Effector memory CD8-positive, alpha-beta T cell (primary cell): ENCODE results near the gene IL17REL.

Experiments
- ATAC-seq: fragments of 150-1000 bp; cut with Tn5 transposase; replicated peaks from 2 replicates; pipeline ENCODE4 v1.10.0; 2021; ENCODE audit warnings: mild to moderate bottlenecking, moderate library complexity
- DNase-seq, 3 experiments: peaks; one replicate each; pipeline ENCODE4 v3.0.0; 2021
- H3K27ac Mint-ChIP-seq, 2 donors: one replicate each; pipeline ENCODE4 v1.8.0; 2022; ENCODE audit warnings: mild to moderate bottlenecking in 2 of 2, mixed read lengths in 2 of 2, moderate library complexity in 2 of 2
- H3K27me3 Mint-ChIP-seq, 2 donors: one replicate each; pipeline ENCODE4 v1.8.0; 2022; ENCODE audit warnings: mixed read lengths in 2 of 2
- H3K36me3 Mint-ChIP-seq: one replicate; pipeline ENCODE4 v1.8.0; 2022; ENCODE audit warnings: mild to moderate bottlenecking, moderate library complexity, mixed read lengths; ENCODE audit not compliant: insufficient read depth
- H3K4me1 Mint-ChIP-seq, 2 donors: one replicate each; pipeline ENCODE4 v1.8.0; 2022; ENCODE audit warnings: low read depth in 2 of 2, mixed read lengths in 2 of 2
- H3K4me3 Mint-ChIP-seq, 2 donors: one replicate each; pipeline ENCODE4 v1.8.0; 2022; ENCODE audit warnings: mild to moderate bottlenecking in 2 of 2, mixed read lengths in 2 of 2, moderate library complexity in 2 of 2
- H3K9me3 Mint-ChIP-seq, 2 donors: one replicate each; pipeline ENCODE4 v1.8.0; 2022; ENCODE audit warnings: mixed read lengths in 2 of 2

IL17REL gene

GRCh38 chr22:50025993-50026392 lies 13.4 kb upstream of the IL17REL start:
- peaks cover 0 to 38% of the 10 kb centered on the region in 2 donors for H3K27me3 Mint-ChIP-seq
- ATAC-seq (no peak), DNase-seq (no peak)
- no peak overlapping the region for H3K4me3 Mint-ChIP-seq
- H3K36me3 Mint-ChIP-seq, result peaks cover 7% of the 10 kb centered on the region
- H3K27ac Mint-ChIP-seq, result no peak overlapping the region
- peaks cover 4 to 6% of the 10 kb centered on the region in 2 donors for H3K4me1 Mint-ChIP-seq
- no peaks in the 10 kb centered on the region for H3K9me3 Mint-ChIP-seq

DNA sequence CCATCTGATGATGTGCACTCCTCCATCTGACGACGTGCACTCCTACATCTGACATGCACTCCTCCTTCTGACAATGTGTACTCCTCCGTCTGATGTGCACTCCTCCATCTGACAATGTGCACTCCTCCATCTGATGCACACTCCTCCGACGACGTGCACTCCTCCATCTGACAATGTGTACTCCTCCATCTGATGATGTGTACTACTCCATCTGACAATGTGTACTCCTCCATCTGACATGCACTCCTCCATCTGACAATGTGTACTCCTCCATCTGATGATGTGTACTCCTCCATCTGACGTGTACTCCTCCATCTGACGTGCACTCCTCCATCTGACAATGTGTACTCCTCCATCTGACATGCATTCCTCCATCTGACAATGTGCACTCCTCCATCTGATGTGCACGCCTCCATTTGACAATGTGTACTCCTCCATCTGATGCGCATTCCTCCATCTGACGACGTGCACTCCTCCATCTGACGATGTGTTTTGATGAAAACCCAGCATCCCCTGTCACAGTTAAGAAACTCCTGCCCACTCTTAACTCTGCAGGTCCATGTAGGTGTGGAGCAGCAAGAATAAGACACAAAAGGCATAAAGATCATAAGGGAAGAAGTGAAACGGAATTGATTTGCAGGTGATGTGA lies 9.7 kb upstream of the IL17REL start:
- Mint-ChIP-seq H3K9me3 (no peaks in the 10 kb centered on the region), H3K4me1 (peaks cover 19 to 23% of the 10 kb centered on the region in 2 donors), H3K27me3 (peaks cover 0 to 15% of the 10 kb centered on the region in 2 donors), H3K36me3 (peaks cover under 1% of the 10 kb centered on the region), H3K27ac (no peak overlapping the region), H3K4me3 (no peak overlapping the region)
- ATAC-seq (no peak), DNase-seq (no peak)

GRCh38 chr22:50020606-50021005 lies 8.0 kb upstream of the IL17REL start:
- Mint-ChIP-seq H3K27me3 (peaks cover 0 to 14% of the 10 kb centered on the region in 2 donors), H3K4me1 (peaks cover 26 to 30% of the 10 kb centered on the region in 2 donors)
- ATAC-seq, result no peak

GRCh38 chr22:50019316-50019715 lies 6.8 kb upstream of the IL17REL start:
- H3K27me3 Mint-ChIP-seq, result peaks cover 0 to 3% of the 10 kb centered on the region in 2 donors
- DNase-seq, result no peak
- no peaks in the 10 kb centered on the region for H3K9me3 Mint-ChIP-seq
- no peaks in the 10 kb centered on the region for H3K36me3 Mint-ChIP-seq
- H3K4me3 Mint-ChIP-seq, result peak overlapping the region; percentile 0 to 59
- peaks cover 24 to 31% of the 10 kb centered on the region in 2 donors for H3K4me1 Mint-ChIP-seq
- peak overlapping the region in 1 of 2 donors; percentile 57 for H3K27ac Mint-ChIP-seq
- ATAC-seq, result no peak

More at GRCh38 chr22:50020606-50021005, 8.0 kb upstream of the IL17REL start:
- no peak overlapping the region for H3K27ac Mint-ChIP-seq
- H3K9me3 Mint-ChIP-seq, result no peaks in the 10 kb centered on the region
- no peaks in the 10 kb centered on the region for H3K36me3 Mint-ChIP-seq
- no peak for DNase-seq
- no peak overlapping the region for H3K4me3 Mint-ChIP-seq

- Mint-ChIP-seq H3K4me1 (peaks cover 24 to 36% of the 10 kb centered on the region in 2 donors), H3K36me3 (no peaks in the 10 kb centered on the region), H3K27me3 (no peaks in the 10 kb centered on the region), H3K27ac (peak overlapping the region; percentile 57 to 80), H3K4me3 (peak overlapping the region; percentile 0 to 59), H3K9me3 (no peaks in the 10 kb centered on the region)
- DNase-seq (peak in 1 of 3 experiments; percentile 30), ATAC-seq (peak; percentile 82)
Measured at GRCh38 chr22:50018608-50019285, 6.2 kb upstream of the IL17REL start.

GRCh38 chr22:50017701-50018224 lies 5.2 kb upstream of the IL17REL start:
- H3K27me3 Mint-ChIP-seq, result peaks cover 0 to 9% of the 10 kb centered on the region in 2 donors
- H3K9me3 Mint-ChIP-seq, result no peaks in the 10 kb centered on the region
- H3K27ac Mint-ChIP-seq, result peak overlapping the region; percentile 57 to 80
- ATAC-seq (no peak), DNase-seq (no peak)
- H3K4me3 Mint-ChIP-seq, result peak overlapping the region; percentile 59 to 63
- peaks cover 24 to 38% of the 10 kb centered on the region in 2 donors for H3K4me1 Mint-ChIP-seq
- no peaks in the 10 kb centered on the region for H3K36me3 Mint-ChIP-seq

DNA sequence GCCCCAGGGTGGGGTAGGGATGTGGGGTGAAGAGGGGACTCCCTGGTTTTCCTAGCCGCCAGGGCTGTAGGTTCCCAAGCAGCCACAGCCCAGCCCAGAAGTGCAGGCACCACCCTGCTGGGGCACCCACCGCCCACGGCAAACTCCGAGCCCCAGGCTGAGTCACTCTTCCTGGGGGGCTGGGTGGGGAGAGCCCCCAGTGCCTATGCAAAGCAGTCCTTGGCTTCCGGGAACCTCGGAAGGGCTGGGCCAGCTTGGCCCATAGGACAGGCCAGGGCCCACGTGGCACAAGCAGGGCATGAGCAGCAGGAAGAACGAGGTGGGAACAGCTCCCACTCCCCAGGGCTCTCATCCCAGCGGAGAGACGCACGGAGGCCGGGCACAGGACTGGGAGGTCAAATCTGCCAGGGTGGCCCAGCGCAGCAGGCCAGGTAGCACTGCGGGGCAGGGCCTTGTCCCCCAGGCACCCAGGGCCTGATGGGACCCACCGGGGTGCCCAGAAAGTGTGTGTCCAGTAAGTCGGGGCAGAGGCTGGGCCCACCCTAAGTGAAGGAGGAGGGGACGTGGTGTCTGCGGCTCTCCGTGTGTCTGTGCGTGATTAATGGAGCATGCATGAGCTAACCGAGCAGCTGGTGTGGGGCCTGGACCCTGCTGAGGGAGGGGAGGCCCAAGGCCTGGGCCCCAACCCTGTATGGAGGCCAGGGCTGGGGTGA lies 4.6 kb upstream of the IL17REL start:
- DNase-seq, result no peak
- peak overlapping the region; percentile 59 to 63 for H3K4me3 Mint-ChIP-seq
- peak overlapping the region; percentile 57 to 80 for H3K27ac Mint-ChIP-seq
- peaks cover 1 to 12% of the 10 kb centered on the region in 2 donors for H3K27me3 Mint-ChIP-seq
- no peaks in the 10 kb centered on the region for H3K36me3 Mint-ChIP-seq
- H3K4me1 Mint-ChIP-seq, result peaks cover 24 to 38% of the 10 kb centered on the region in 2 donors
- H3K9me3 Mint-ChIP-seq, result no peaks in the 10 kb centered on the region
- ATAC-seq, result peak; percentile 36

GRCh38 chr22:50016308-50016987 lies 3.9 kb upstream of the IL17REL start:
- H3K9me3 Mint-ChIP-seq, result no peaks in the 10 kb centered on the region
- H3K4me1 Mint-ChIP-seq, result peaks cover 26 to 44% of the 10 kb centered on the region in 2 donors
- H3K4me3 Mint-ChIP-seq, result peak overlapping the region; percentile 35 to 63
- peaks cover 3% of the 10 kb centered on the region for H3K36me3 Mint-ChIP-seq
- peaks cover 8 to 19% of the 10 kb centered on the region in 2 donors for H3K27me3 Mint-ChIP-seq
- no peak for DNase-seq
- H3K27ac Mint-ChIP-seq, result peak overlapping the region in 1 of 2 donors; percentile 57
- ATAC-seq, result no peak

- peaks cover 3% of the 10 kb centered on the region for H3K36me3 Mint-ChIP-seq
- no peak overlapping the region for H3K27ac Mint-ChIP-seq
- H3K4me3 Mint-ChIP-seq, result peak overlapping the region; percentile 35 to 63
- H3K27me3 Mint-ChIP-seq, result peaks cover 14 to 26% of the 10 kb centered on the region in 2 donors
- no peak for ATAC-seq
- H3K9me3 Mint-ChIP-seq, result no peaks in the 10 kb centered on the region
- no peak for DNase-seq
- H3K4me1 Mint-ChIP-seq, result peaks cover 30 to 47% of the 10 kb centered on the region in 2 donors
Measured at GRCh38 chr22:50015451-50016307, 3.1 kb upstream of the IL17REL start.

DNA sequence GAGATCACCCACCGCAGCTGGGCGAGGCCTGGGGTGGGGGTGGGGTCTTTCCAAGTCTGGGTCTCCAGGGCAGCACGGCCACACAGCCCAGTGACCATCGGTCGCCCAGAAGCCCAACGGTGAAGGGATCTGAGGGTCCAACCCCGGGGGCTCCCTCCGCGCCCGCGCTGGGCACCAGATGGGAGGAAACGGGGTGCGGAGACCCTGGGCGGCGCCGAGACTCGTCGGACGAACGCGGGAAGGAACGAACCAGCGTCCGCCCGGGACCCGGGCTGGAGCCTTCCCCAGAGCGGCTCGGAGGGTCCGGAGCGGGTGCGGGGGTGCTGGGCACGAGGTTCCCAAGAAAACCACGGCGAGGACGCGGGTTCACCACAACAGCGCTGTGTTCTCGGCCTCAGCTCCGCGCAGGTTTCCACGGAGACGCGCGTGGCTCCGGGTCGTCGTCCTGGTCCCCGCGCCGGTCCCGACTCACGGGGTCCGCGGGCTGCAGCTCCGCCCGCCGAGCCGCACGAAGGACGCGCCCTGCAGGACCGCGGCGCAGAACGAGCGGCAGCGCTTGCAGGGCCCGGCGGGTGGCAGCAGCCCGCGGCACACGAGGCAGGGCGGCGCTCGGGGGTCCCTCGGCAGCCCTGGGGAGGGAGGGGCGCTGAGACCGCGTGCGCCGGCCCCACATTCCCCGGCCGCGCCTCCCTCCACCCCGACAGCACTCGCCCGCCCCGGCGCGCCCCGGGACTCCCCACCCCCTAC lies 2.3 kb upstream of the IL17REL start:
- peak; percentile 4 for ATAC-seq
- H3K27ac Mint-ChIP-seq, result no peak overlapping the region
- no peaks in the 10 kb centered on the region for H3K9me3 Mint-ChIP-seq
- H3K4me3 Mint-ChIP-seq, result peak overlapping the region; percentile 37 to 38
- H3K36me3 Mint-ChIP-seq, result peaks cover 3% of the 10 kb centered on the region
- peaks cover 14 to 26% of the 10 kb centered on the region in 2 donors for H3K27me3 Mint-ChIP-seq
- peaks cover 30 to 47% of the 10 kb centered on the region in 2 donors for H3K4me1 Mint-ChIP-seq
- DNase-seq, result no peak

DNA sequence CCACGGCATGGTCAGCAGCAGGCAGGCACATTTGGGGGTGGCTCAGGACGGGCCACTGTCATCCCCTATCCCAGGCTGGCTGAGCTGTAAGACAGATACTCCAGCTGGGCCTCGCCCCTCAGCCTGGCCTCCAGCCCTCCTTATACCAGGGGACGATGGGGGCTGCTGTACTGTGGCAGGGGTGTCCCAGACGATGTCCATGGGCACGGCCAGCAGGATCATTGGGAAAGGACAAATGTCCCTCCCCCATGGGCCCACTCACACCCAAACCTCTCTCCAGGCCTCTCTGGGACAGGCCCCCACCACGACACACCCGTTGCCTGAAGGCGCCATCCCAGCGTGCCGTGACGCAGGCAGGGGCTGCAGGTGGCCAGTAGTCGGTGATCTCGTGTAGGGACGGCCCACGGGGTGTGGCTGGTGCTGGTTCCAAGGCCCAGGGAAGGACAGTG lies 1.5 kb upstream of the IL17REL start:
- Mint-ChIP-seq H3K36me3 (peaks cover 3% of the 10 kb centered on the region), H3K27me3 (peaks cover 14 to 30% of the 10 kb centered on the region in 2 donors), H3K4me1 (peaks cover 28 to 46% of the 10 kb centered on the region in 2 donors), H3K4me3 (peak overlapping the region; percentile 37 to 38), H3K27ac (peak overlapping the region in 1 of 2 donors; percentile 20), H3K9me3 (no peaks in the 10 kb centered on the region)
- DNase-seq (no peak), ATAC-seq (no peak)
